ENCODE measurements around the gene CAPN2.

DNA sequence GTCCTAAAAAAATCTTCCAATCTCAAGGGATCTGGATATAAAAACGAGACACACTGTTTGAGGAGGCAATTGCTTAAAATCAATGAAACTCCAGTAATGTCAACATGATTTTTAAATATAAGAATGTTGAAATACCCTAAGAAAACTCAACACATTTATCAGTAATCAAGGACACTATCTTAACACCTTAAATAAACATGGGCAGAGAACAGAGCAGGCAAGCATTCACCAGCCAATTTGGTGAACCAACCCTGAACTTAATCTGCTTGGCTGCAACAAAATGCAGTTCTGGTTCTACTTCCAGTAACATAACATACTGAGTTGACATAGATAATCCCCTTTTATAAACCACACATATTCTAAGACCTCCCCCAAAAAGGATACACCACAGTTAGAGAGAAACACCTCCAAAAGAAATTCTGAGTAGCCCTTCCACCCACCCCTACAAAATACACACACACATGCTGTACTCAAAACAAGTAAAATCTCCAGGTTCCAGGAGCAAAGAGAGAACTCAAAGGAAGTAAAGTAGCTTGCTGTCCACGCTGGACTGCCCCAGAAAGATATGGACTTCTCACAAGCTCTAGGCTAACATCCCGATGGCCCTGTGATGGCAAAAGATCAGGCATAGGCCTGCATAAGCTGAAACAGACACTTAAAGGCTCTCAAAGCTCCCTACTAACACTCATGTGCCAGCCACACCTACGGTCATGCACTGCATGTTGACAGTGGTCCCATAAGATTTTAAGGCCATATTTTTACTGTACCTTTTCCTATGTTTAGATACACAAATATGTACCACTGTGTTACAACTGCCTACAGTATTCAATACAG, 102.9 kb downstream of the CAPN2 start:
- TF ChIP-seq, protein P1, sequence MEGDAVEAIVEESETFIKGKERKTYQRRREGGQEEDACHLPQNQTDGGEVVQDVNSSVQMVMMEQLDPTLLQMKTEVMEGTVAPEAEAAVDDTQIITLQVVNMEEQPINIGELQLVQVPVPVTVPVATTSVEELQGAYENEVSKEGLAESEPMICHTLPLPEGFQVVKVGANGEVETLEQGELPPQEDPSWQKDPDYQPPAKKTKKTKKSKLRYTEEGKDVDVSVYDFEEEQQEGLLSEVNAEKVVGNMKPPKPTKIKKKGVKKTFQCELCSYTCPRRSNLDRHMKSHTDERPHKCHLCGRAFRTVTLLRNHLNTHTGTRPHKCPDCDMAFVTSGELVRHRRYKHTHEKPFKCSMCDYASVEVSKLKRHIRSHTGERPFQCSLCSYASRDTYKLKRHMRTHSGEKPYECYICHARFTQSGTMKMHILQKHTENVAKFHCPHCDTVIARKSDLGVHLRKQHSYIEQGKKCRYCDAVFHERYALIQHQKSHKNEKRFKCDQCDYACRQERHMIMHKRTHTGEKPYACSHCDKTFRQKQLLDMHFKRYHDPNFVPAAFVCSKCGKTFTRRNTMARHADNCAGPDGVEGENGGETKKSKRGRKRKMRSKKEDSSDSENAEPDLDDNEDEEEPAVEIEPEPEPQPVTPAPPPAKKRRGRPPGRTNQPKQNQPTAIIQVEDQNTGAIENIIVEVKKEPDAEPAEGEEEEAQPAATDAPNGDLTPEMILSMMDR (IDR thresholded peaks at IDR 0.05; ENCODE audit: low read length) = no peak
- TF ChIP-seq EZH2phosphoT487 (IDR thresholded peaks at IDR 0.05; ENCODE audit: low read length) = no peak
